SK-N-SH treated with all-trans-retinoic acid at 6 μM for 48 hours (cell line): ENCODE measurements around the gene ALDH6A1.

Source experiments
- ATAC-seq: fragments of 200-7000 bp; cut with Tn5 transposase; 3 replicates; pipeline ENCODE4 v1.9.1; 2020; ENCODE audit warnings: mild to moderate bottlenecking, moderate library complexity
- ARNTL ChIP-seq: fragments of 450-650 bp; formaldehyde crosslinking; IDR thresholded peaks from 2 replicates; pipeline ENCODE4 v1.5.0; 2020; ENCODE audit warnings: low read depth, mild to moderate bottlenecking, moderate library complexity, borderline replicate concordance
- BACH2 ChIP-seq: fragments of 250-450 bp; sonication (Bioruptor Pico); IDR thresholded peaks from 2 replicates; pipeline ENCODE4 v1.9.0; 2021; ENCODE audit warnings: mild to moderate bottlenecking, borderline replicate concordance
- CSDC2 ChIP-seq: fragments of 250-450 bp; sonication (Bioruptor Pico); IDR thresholded peaks from 2 replicates; pipeline ENCODE4 v1.5.0; 2020; ENCODE audit warnings: mild to moderate bottlenecking, moderate library complexity
- ESRRG ChIP-seq: fragments of 250-450 bp; sonication (Bioruptor Pico); IDR thresholded peaks from 2 replicates; pipeline ENCODE4 v1.6.1; 2021; ENCODE audit warnings: mild to moderate bottlenecking
- GLIS3 ChIP-seq: fragments of 250-450 bp; sonication (Bioruptor Pico); IDR thresholded peaks from 2 replicates; pipeline ENCODE4 v1.5.0; 2020; ENCODE audit warnings: mild to moderate bottlenecking, moderate library complexity
- OSR1 ChIP-seq: fragments of 250-450 bp; sonication (Bioruptor Pico); IDR thresholded peaks from 2 replicates; pipeline ENCODE4 v1.8.0; 2022; ENCODE audit warnings: moderate library complexity, mild to moderate bottlenecking, inconsistent platforms
- PPARA ChIP-seq: fragments of 250-450 bp; sonication (Bioruptor Pico); IDR thresholded peaks from 2 replicates; pipeline ENCODE4 v1.5.0; 2020; ENCODE audit warnings: mild to moderate bottlenecking, borderline replicate concordance
- RARB ChIP-seq: fragments of 250-450 bp; sonication (Bioruptor Pico); IDR thresholded peaks from 2 replicates; pipeline ENCODE4 v1.8.0; 2021; ENCODE audit warnings: mild to moderate bottlenecking, moderate library complexity
- SNAI2 ChIP-seq: fragments of 250-450 bp; sonication (Bioruptor Pico); IDR thresholded peaks from 2 replicates; pipeline ENCODE4 v1.5.0; 2020; ENCODE audit warnings: mild to moderate bottlenecking, moderate library complexity
- TCF4 ChIP-seq: fragments of 250-450 bp; sonication (Bioruptor Pico); IDR thresholded peaks from 2 replicates; pipeline ENCODE4 v1.8.0; 2021; ENCODE audit warnings: mild to moderate bottlenecking, moderate library complexity, borderline replicate concordance
- ZC3H10 ChIP-seq: fragments of 250-450 bp; sonication (Bioruptor Pico); IDR thresholded peaks from 2 replicates; pipeline ENCODE4 v1.5.1; 2021; ENCODE audit warnings: mild to moderate bottlenecking, moderate library complexity
- ZFP3 ChIP-seq: fragments of 250-450 bp; sonication (Bioruptor Pico); IDR thresholded peaks from 2 replicates; pipeline ENCODE4 v1.5.0; 2020; ENCODE audit warnings: mild to moderate bottlenecking, moderate library complexity
- ZFP30 ChIP-seq: fragments of 450-650 bp; formaldehyde crosslinking; IDR thresholded peaks from 2 replicates; pipeline ENCODE4 v1.5.0; 2022; ENCODE audit warnings: mild to moderate bottlenecking, moderate library complexity
- ZNF565 ChIP-seq: fragments of 450-650 bp; formaldehyde crosslinking; conservative IDR thresholded peaks from 2 replicates; pipeline ENCODE4 v1.5.0; 2020; ENCODE audit warnings: low read depth, mild to moderate bottlenecking, moderate library complexity
- ZNF70 ChIP-seq: fragments of 450-650 bp; formaldehyde crosslinking; IDR thresholded peaks from 2 replicates; pipeline ENCODE4 v1.5.0; 2020; ENCODE audit warnings: mild to moderate bottlenecking, moderate library complexity
- TF ChIP-seq, protein P1 (sequence below): fragments of 250-450 bp; sonication (Bioruptor Pico); IDR thresholded peaks from 2 replicates; pipeline ENCODE4 v1.8.0; 2020; ENCODE audit warnings: mild to moderate bottlenecking, moderate library complexity, borderline replicate concordance
- TF ChIP-seq, protein P2 (sequence below): fragments of 250-450 bp; sonication (Bioruptor Pico); IDR thresholded peaks from 2 replicates; pipeline ENCODE4 v1.5.0; 2020; ENCODE audit warnings: mild to moderate bottlenecking, moderate library complexity
- TF ChIP-seq, protein P3 (sequence below): fragments of 250-450 bp; sonication (Bioruptor Pico); IDR thresholded peaks from 2 replicates; pipeline ENCODE4 v1.5.1; 2020; ENCODE audit warnings: low read depth, mild to moderate bottlenecking, moderate library complexity
- TF ChIP-seq, protein P4 (sequence below): fragments of 250-450 bp; sonication (Bioruptor Pico); IDR thresholded peaks from 2 replicates; pipeline ENCODE4 v1.8.0; 2021; ENCODE audit warnings: low read depth, mild to moderate bottlenecking, moderate library complexity, borderline replicate concordance
- TF ChIP-seq, protein P5 (sequence below): fragments of 250-450 bp; sonication (Bioruptor Pico); IDR thresholded peaks from 2 replicates; pipeline ENCODE4 v1.5.1; 2021; ENCODE audit warnings: mild to moderate bottlenecking, moderate library complexity

Gene ALDH6A1

DNA sequence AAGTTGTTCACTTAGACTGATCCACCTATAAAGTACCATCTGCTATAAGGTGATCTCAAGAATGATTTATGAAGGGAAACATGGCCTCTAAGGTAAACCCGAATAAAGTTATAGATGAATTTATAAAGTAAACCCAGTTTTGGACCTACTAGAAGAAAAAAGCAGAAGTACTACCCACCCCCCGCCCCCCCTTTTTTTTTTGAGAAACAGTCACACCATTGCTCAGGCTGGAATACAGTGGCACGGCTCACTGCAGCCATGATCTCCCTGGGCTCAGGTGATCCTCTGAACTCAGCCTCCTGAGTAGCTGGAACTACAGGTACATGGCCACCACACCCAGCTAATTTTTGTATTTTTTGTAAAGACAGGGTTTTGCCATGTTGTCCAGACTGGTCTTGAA is 69.1 kb downstream of the ALDH6A1 start:
- ATAC-seq: no peak
- TF ChIP-seq ZFP3 (CRISPR knock-in tag) (no peak), RARB (CRISPR knock-in tag) (no peak), OSR1 (CRISPR knock-in tag) (no peak), ESRRG (no peak), ZNF70 (CRISPR knock-in tag) (no peak), GLIS3 (CRISPR knock-in tag) (no peak), TCF4 (CRISPR knock-in tag) (no peak), SNAI2 (no peak), PPARA (CRISPR knock-in tag) (no peak), ARNTL (CRISPR knock-in tag) (no peak), ZFP30 (CRISPR knock-in tag) (no peak), BACH2 (no peak), ZNF565 (CRISPR knock-in tag) (no peak), ZC3H10 (CRISPR knock-in tag) (no peak)
- TF ChIP-seq, protein P1, sequence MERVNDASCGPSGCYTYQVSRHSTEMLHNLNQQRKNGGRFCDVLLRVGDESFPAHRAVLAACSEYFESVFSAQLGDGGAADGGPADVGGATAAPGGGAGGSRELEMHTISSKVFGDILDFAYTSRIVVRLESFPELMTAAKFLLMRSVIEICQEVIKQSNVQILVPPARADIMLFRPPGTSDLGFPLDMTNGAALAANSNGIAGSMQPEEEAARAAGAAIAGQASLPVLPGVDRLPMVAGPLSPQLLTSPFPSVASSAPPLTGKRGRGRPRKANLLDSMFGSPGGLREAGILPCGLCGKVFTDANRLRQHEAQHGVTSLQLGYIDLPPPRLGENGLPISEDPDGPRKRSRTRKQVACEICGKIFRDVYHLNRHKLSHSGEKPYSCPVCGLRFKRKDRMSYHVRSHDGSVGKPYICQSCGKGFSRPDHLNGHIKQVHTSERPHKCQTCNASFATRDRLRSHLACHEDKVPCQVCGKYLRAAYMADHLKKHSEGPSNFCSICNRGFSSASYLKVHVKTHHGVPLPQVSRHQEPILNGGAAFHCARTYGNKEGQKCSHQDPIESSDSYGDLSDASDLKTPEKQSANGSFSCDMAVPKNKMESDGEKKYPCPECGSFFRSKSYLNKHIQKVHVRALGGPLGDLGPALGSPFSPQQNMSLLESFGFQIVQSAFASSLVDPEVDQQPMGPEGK: no peak
- TF ChIP-seq, protein P2, sequence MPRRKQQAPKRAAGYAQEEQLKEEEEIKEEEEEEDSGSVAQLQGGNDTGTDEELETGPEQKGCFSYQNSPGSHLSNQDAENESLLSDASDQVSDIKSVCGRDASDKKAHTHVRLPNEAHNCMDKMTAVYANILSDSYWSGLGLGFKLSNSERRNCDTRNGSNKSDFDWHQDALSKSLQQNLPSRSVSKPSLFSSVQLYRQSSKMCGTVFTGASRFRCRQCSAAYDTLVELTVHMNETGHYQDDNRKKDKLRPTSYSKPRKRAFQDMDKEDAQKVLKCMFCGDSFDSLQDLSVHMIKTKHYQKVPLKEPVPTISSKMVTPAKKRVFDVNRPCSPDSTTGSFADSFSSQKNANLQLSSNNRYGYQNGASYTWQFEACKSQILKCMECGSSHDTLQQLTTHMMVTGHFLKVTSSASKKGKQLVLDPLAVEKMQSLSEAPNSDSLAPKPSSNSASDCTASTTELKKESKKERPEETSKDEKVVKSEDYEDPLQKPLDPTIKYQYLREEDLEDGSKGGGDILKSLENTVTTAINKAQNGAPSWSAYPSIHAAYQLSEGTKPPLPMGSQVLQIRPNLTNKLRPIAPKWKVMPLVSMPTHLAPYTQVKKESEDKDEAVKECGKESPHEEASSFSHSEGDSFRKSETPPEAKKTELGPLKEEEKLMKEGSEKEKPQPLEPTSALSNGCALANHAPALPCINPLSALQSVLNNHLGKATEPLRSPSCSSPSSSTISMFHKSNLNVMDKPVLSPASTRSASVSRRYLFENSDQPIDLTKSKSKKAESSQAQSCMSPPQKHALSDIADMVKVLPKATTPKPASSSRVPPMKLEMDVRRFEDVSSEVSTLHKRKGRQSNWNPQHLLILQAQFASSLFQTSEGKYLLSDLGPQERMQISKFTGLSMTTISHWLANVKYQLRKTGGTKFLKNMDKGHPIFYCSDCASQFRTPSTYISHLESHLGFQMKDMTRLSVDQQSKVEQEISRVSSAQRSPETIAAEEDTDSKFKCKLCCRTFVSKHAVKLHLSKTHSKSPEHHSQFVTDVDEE (CRISPR knock-in tag): no peak
- TF ChIP-seq, protein P3, sequence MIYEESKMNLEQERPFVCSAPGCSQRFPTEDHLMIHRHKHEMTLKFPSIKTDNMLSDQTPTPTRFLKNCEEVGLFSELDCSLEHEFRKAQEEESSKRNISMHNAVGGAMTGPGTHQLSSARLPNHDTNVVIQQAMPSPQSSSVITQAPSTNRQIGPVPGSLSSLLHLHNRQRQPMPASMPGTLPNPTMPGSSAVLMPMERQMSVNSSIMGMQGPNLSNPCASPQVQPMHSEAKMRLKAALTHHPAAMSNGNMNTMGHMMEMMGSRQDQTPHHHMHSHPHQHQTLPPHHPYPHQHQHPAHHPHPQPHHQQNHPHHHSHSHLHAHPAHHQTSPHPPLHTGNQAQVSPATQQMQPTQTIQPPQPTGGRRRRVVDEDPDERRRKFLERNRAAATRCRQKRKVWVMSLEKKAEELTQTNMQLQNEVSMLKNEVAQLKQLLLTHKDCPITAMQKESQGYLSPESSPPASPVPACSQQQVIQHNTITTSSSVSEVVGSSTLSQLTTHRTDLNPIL (CRISPR knock-in tag): no peak
- TF ChIP-seq, protein P4, sequence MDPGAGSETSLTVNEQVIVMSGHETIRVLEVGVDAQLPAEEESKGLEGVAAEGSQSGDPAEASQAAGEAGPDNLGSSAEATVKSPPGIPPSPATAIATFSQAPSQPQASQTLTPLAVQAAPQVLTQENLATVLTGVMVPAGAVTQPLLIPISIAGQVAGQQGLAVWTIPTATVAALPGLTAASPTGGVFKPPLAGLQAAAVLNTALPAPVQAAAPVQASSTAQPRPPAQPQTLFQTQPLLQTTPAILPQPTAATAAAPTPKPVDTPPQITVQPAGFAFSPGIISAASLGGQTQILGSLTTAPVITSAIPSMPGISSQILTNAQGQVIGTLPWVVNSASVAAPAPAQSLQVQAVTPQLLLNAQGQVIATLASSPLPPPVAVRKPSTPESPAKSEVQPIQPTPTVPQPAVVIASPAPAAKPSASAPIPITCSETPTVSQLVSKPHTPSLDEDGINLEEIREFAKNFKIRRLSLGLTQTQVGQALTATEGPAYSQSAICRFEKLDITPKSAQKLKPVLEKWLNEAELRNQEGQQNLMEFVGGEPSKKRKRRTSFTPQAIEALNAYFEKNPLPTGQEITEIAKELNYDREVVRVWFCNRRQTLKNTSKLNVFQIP (CRISPR knock-in tag): no peak

DNA sequence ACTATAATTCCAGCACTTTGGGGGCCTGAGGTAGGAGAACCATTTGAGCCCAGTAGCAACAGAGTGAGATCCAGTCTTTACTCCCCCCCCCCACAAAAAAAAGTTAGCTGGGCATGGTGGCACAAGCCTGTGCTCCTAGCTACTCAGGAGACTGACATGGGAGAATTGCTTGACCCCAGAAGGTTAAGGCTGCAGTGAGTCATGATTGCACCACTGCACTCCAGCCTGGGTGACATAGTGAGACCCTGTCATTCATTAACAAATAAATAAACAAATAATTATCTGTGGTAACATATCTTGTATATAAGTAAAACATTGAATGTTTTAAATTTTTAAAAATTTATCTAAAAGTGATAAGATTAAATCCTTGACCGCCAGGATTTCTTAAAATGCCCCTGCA is 70.0 kb downstream of the ALDH6A1 start:
- no peak for ATAC-seq
- TF ChIP-seq CSDC2 (no peak), BACH2 (no peak), ESRRG (no peak), OSR1 (CRISPR knock-in tag) (no peak), PPARA (CRISPR knock-in tag) (no peak)
- TF ChIP-seq, protein P2 (CRISPR knock-in tag): no peak
- TF ChIP-seq, protein P1: no peak
- TF ChIP-seq, protein P5, sequence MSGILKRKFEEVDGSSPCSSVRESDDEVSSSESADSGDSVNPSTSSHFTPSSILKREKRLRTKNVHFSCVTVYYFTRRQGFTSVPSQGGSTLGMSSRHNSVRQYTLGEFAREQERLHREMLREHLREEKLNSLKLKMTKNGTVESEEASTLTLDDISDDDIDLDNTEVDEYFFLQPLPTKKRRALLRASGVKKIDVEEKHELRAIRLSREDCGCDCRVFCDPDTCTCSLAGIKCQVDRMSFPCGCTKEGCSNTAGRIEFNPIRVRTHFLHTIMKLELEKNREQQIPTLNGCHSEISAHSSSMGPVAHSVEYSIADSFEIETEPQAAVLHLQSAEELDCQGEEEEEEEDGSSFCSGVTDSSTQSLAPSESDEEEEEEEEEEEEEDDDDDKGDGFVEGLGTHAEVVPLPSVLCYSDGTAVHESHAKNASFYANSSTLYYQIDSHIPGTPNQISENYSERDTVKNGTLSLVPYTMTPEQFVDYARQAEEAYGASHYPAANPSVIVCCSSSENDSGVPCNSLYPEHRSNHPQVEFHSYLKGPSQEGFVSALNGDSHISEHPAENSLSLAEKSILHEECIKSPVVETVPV (CRISPR knock-in tag): no peak
- TF ChIP-seq, all 23 proteins: peak for 0
